GM10266 (cell line): ENCODE results near the gene COL5A1.

Experiments used
- DNase-seq: peaks from one replicate; pipeline ENCODE4 v3.0.0; 2012; ENCODE audit errors: extremely low spot score
- TF ChIP-seq, protein P1 (sequence below): IDR thresholded peaks from 2 replicates; pipeline ENCODE4 v1.5.1; 2012; ENCODE audit warnings: mild to moderate bottlenecking, low read depth; ENCODE audit not compliant: control insufficient read depth, insufficient read depth; ENCODE audit errors: missing control alignments

COL5A1 gene

DNA sequence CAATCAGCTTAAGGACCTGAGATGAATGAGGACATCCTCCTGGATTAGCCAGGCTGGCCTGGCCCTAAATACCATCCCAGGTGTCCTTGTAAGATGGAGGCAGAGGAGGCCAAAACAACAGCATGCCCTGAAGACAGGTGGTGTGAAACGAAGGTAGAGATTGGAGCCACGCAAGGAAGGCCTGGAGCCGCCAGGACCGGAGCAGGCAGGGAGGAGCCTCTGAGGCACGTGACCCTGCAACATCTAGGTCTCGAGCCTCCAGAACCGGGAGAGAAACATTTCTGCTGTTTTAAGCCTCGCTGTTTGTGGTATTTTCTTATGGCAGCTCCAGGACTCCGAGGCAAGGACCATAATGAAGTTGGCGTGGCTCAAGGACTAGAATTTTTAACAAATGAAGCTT lies 9.7 kb upstream of the COL5A1 start:
- TF ChIP-seq, protein P1, sequence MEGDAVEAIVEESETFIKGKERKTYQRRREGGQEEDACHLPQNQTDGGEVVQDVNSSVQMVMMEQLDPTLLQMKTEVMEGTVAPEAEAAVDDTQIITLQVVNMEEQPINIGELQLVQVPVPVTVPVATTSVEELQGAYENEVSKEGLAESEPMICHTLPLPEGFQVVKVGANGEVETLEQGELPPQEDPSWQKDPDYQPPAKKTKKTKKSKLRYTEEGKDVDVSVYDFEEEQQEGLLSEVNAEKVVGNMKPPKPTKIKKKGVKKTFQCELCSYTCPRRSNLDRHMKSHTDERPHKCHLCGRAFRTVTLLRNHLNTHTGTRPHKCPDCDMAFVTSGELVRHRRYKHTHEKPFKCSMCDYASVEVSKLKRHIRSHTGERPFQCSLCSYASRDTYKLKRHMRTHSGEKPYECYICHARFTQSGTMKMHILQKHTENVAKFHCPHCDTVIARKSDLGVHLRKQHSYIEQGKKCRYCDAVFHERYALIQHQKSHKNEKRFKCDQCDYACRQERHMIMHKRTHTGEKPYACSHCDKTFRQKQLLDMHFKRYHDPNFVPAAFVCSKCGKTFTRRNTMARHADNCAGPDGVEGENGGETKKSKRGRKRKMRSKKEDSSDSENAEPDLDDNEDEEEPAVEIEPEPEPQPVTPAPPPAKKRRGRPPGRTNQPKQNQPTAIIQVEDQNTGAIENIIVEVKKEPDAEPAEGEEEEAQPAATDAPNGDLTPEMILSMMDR, result no peak
- DNase-seq, result no peak

DNA sequence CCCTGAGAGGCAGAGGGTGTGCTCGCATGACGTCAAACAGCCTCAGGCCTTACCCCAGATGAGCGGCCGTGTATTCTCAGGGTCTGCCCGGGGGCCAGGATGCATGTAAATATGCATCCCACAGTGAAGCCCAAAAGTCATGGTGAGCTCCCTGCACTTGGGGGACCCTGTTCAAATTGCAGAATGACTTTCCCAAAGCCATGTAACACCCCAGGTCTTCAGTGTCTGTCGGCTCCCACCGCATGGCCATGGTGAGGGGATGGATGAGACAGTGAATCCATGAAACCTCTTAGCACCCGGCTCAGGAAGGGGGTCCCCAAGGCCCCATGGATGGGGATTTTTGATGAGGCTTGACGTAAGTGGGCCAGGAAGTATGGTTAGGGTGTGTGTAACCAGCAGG lies 9.3 kb upstream of the COL5A1 start:
- TF ChIP-seq, protein P1, result no peak
- no peak for DNase-seq

DNA sequence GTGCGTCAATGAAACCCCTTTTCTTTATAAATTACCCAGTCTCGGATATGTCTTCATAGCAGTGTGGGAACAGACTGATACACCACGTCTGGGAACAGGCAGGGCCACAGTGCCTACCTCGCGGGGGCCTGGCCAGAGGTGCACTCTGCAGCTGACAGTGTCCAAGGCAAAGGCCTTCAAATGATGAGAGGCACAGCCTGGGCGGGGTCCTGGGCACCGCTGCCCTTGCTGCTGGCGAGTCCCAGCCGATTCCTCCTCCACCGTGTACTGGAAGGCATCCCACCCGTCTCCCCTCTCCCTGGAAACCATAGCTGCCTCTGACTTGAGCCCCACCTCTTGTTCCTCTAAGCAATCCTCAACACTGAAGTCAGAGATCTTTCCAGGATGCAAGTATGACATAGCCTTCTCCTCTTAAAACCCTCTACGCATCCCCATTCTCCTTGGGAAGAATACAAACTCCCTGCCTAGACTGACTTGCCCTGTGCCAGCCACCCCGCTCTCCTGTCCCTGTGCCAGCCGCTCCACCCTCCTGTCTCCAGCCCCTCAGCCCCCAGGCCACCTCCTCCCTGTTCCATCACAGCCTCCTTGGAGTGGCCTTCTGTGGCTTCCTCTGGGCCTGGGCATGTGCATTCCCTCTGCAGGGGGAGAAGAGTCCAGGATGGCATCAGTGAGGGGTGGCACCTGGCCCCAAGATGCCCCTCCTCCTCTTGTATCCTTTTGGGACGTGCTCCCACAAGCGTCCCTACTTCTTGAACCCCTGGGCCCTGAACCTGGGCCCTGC lies 8.1 kb upstream of the COL5A1 start:
- DNase-seq, result no peak
- TF ChIP-seq, protein P1, result no peak

DNA sequence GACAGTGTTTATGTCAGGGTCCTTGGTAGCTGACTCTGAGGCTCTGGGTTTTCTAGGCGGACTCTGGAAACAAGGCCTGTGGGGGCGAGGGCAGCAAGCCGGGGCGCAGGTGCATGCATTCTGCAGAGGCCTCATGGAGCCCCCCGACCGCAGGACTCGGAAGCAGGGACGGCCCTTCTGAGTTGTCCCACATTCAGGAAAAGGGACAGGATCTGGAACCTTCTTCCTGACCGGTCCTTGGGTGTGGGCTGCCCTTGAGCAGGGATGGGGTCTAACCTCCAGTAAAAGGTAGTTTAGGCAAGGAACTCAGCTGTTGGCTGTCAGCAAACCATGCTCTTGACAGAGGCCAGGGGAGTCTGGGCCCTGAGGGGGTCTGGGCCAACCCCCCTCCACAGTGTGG lies 7.4 kb upstream of the COL5A1 start:
- TF ChIP-seq, protein P1, result no peak
- no peak for DNase-seq

DNA sequence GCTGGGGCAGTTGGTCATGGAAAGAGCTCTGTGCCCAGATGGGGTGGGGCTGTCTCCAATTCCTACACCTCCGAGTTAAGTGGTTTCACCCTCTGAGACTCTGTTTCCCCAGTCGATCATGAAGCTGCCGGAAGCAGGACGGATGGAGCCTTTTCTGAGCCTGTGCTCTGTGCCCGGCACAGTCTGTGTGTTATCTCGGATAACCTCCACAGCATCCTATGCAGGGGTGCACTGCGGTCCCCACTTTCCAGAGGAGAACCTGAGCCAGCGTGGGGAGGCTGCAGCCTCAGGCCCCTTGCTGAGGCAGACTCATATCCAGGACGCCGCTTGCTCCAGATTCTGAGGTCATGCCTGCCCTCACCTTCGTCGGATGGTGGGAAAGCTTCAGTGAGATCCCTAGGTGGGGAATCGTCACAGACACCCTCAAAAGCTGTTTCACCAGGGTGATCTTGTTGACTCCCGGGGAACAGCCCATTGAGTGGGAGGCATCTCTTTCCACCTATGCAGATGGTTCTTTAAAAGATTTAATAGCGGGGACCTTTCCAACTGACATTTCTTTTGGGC lies 6.9 kb upstream of the COL5A1 start:
- TF ChIP-seq, protein P1, result no peak
- DNase-seq, result no peak

DNA sequence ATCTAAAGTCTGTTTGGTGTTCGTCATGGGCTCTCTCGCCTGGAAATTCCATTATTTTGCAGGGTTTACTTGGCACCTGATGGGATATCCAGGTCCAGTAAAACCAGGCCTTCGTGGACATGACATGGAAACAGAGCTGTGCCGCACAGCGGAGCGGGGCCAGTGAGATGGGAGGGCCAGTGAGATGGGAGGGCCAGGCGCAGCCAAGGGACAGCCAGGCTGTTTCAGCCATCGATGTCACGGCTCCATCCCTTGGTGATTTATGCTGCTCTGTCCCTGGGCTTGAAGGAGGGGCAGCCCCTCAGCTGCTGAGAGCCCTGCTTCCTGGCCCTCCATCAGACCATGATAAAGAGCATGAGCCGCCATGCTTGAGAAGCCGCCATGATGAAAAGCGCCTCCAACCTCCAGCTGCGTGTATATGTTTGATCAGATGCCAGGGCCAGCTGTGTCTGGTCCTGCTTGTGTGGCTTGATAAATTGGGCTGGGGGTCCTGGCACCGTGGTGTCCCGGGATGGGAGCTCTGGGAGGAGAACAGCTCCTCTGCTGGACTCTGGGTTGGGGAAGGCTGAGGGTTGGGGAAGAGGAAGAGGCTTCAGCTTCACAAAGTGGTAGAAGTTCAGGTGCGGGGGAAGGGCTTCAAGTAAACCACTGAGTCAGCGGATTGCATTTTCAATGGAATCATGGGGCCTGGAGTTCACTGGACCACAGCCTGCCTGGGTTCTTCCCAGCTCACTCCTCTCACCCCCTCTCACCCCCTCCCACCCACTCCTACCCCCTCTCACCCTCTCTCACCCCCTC lies 6.1 kb upstream of the COL5A1 start:
- no peak for DNase-seq
- TF ChIP-seq, protein P1, result no peak

DNA sequence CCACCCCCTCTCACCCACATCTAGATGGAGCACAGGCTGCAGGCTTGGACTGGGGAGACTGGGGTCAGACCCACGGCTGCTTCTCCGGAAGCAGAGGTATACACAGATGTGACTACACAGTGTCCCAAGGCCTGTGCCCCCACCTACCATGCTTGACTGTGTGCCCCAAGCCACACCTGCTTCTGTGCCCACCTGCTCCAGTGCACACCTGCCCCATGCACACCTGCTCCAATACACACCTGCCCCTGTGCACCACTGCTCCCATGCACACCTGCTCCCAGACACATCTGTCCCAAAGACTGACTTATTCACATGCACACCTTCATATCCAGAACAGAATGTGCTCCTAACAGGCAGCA lies 5.5 kb upstream of the COL5A1 start:
- DNase-seq, result no peak
- TF ChIP-seq, protein P1, result no peak
